ENCODE measurements around the gene TNFRSF12A. TPM values are rescaled to one million over a fixed set of nuclear protein-coding genes. Genes with fewer than 3 reads are reported as not detected.

The TNFRSF12A gene
- total and polyA plus RNA-seq, 9 of the 15 experiments (the other 6 are each of a cell fraction or from before 2014, with no cell fraction given): 0.41 to 61.8 (median 26.5) TPM

DNA sequence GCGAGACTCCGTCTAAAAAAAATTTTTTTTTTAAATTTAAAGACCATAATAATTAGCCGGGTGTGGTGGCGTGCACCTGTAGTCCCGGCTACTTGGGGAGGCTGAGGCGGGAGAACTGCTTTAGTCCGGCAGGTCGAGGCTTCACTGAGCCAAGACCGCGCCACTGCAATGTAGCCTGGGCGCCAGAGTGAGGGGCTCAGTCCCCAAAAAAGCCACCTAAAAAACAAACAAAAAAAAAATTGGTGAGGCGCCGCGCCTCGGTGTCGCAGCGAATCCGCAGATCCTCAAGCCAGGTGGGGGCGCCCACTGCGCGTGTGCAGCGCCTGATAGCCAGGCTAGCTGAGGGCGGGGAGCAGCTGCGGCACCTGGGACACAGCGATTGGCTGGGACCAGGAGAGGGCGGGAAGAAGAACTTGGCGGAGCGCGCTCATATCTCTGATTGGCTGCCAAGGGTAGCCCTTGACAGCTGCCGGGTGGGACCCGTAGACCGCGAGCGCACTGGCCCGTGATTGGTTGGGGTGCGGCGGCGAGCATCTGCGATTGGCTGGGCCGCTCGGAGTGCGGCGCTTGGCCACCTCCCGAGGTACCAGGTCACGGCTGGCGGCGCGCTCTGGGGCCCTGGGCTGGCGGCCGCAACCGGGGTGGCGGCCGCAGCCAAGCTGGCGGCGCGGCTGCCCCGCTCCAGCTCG lies 16.4 kb upstream of the TNFRSF12A start (continued):
- TF ChIP-seq TGIF2 (CRISPR knock-in tag; IDR thresholded peaks at IDR 0.05) (peak; percentile 86; the same call in 1 of the 2 replicates), RBM39 (optimal IDR thresholded peaks at IDR 0.05; ENCODE audit: low read depth, low read length) (no peak), ZNF217 (CRISPR knock-in tag; IDR thresholded peaks at IDR 0.05) (no peak), NR2C1 (IDR thresholded peaks at IDR 0.05) (no peak), NR2C1 (tag; IDR thresholded peaks at IDR 0.05) (no peak), CCNT2 (IDR thresholded peaks at IDR 0.05; ENCODE audit: borderline replicate concordance, extremely low read depth, insufficient read length, low read depth, low read length) (peak; percentile 59), ZKSCAN1 (IDR thresholded peaks at IDR 0.05; ENCODE audit: low read depth, low read length) (peak; percentile 12; the same call in 1 of the 2 replicates), TAF9B (IDR thresholded peaks at IDR 0.05; ENCODE audit: partially characterized antibody) (no peak), NONO (IDR thresholded peaks at IDR 0.05; ENCODE audit: low read depth in 2 of 2, low read length in 1 of 2) (no peak), ZSCAN29 (IDR thresholded peaks at IDR 0.05) (no peak)
- TF ChIP-seq, protein P1, sequence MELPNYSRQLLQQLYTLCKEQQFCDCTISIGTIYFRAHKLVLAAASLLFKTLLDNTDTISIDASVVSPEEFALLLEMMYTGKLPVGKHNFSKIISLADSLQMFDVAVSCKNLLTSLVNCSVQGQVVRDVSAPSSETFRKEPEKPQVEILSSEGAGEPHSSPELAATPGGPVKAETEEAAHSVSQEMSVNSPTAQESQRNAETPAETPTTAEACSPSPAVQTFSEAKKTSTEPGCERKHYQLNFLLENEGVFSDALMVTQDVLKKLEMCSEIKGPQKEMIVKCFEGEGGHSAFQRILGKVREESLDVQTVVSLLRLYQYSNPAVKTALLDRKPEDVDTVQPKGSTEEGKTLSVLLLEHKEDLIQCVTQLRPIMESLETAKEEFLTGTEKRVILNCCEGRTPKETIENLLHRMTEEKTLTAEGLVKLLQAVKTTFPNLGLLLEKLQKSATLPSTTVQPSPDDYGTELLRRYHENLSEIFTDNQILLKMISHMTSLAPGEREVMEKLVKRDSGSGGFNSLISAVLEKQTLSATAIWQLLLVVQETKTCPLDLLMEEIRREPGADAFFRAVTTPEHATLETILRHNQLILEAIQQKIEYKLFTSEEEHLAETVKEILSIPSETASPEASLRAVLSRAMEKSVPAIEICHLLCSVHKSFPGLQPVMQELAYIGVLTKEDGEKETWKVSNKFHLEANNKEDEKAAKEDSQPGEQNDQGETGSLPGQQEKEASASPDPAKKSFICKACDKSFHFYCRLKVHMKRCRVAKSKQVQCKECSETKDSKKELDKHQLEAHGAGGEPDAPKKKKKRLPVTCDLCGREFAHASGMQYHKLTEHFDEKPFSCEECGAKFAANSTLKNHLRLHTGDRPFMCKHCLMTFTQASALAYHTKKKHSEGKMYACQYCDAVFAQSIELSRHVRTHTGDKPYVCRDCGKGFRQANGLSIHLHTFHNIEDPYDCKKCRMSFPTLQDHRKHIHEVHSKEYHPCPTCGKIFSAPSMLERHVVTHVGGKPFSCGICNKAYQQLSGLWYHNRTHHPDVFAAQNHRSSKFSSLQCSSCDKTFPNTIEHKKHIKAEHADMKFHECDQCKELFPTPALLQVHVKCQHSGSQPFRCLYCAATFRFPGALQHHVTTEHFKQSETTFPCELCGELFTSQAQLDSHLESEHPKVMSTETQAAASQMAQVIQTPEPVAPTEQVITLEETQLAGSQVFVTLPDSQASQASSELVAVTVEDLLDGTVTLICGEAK (IDR thresholded peaks at IDR 0.05): 0 out of 2 replicates have a peak, but pooled peaks have one; percentile 20
- TF ChIP-seq, protein P1 (CRISPR knock-in tag; IDR thresholded peaks at IDR 0.05): no peak
- TF ChIP-seq, protein P2, sequence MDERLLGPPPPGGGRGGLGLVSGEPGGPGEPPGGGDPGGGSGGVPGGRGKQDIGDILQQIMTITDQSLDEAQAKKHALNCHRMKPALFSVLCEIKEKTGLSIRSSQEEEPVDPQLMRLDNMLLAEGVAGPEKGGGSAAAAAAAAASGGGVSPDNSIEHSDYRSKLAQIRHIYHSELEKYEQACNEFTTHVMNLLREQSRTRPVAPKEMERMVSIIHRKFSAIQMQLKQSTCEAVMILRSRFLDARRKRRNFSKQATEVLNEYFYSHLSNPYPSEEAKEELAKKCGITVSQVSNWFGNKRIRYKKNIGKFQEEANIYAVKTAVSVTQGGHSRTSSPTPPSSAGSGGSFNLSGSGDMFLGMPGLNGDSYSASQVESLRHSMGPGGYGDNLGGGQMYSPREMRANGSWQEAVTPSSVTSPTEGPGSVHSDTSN (CRISPR knock-in tag; IDR thresholded peaks at IDR 0.05; ENCODE audit: low read depth): peak; percentile 31; the same call in 1 of the 2 replicates
- TF ChIP-seq, protein P2 (tag; conservative IDR thresholded peaks at IDR 0.05; ENCODE audit: low read depth): peak; percentile 94
- TF ChIP-seq, protein P3, sequence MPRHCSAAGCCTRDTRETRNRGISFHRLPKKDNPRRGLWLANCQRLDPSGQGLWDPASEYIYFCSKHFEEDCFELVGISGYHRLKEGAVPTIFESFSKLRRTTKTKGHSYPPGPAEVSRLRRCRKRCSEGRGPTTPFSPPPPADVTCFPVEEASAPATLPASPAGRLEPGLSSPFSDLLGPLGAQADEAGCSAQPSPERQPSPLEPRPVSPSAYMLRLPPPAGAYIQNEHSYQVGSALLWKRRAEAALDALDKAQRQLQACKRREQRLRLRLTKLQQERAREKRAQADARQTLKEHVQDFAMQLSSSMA (CRISPR knock-in tag; IDR thresholded peaks at IDR 0.05): no peak

Data from K562 (cell line).